Osteoblast (primary cell): ENCODE measurements around the gene SUGCT. TPM values are rescaled to one million over a fixed set of nuclear protein-coding genes. Genes with fewer than 3 reads are reported as not detected.

Experiments
- DNase-seq: peaks from one replicate; pipeline ENCODE4 v3.0.0; 2011; ENCODE audit warnings: low spot score, mixed read lengths; ENCODE audit not compliant: insufficient read length; ENCODE audit errors: missing footprints
- H2AFZ ChIP-seq: 2 replicates; pipeline ENCODE4 v1.6.0; 2011; ENCODE audit warnings: mild to moderate bottlenecking, low read length
- H3K27ac ChIP-seq: 2 replicates; pipeline ENCODE4 v1.5.1; 2011; ENCODE audit warnings: mild to moderate bottlenecking, low read depth, low read length, moderate library complexity
- H3K27me3 ChIP-seq: 2 replicates; pipeline ENCODE4 v1.6.0; 2012; ENCODE audit warnings: mild to moderate bottlenecking, control low read depth, inconsistent platforms, low read length, moderate library complexity; ENCODE audit not compliant: insufficient read depth
- H3K36me3 ChIP-seq: 2 replicates; pipeline ENCODE4 v1.5.1; 2011; ENCODE audit warnings: mild to moderate bottlenecking, low read length, control low read depth, moderate library complexity; ENCODE audit not compliant: insufficient read depth
- H3K4me1 ChIP-seq: 2 replicates; pipeline ENCODE4 v1.5.1; 2011; ENCODE audit warnings: mild to moderate bottlenecking, low read length, control low read depth, moderate library complexity; ENCODE audit not compliant: insufficient read depth
- H3K4me2 ChIP-seq: 2 replicates; pipeline ENCODE4 v1.6.0; 2011; ENCODE audit warnings: mild to moderate bottlenecking, low read length; ENCODE audit not compliant: insufficient read depth
- H3K4me3 ChIP-seq: fragments of 200-600 bp; sonication (generic); 3 replicates; pipeline ENCODE4 v1.5.1; 2012; ENCODE audit warnings: mild to moderate bottlenecking, low read length, inconsistent platforms; ENCODE audit not compliant: insufficient read depth
- H3K79me2 ChIP-seq: 2 replicates; pipeline ENCODE4 v1.6.0; 2012; ENCODE audit warnings: mild to moderate bottlenecking, low read length, control low read depth, inconsistent platforms; ENCODE audit not compliant: insufficient read depth
- H3K9me3 ChIP-seq: 2 replicates; pipeline ENCODE4 v1.5.1; 2011; ENCODE audit warnings: low read depth, low read length, control low read depth
- H4K20me1 ChIP-seq: 2 replicates; pipeline ENCODE4 v1.6.0; 2012; ENCODE audit warnings: mild to moderate bottlenecking, low read length, control low read depth; ENCODE audit not compliant: insufficient read depth
- total RNA-seq: library from RNA; depleted of rRNA; stranded (reverse); fragments of >200 nt; gene quantifications from 2 replicates; pipeline ENCODE4 v1.2.3, GENCODE V29; 2012
- TF ChIP-seq, protein P1 (sequence below): IDR thresholded peaks from 2 replicates; pipeline ENCODE4 v1.5.1; 2011; ENCODE audit warnings: mild to moderate bottlenecking, low read depth, low read length, moderate library complexity; ENCODE audit errors: extremely low read depth

SUGCT gene
- total RNA-seq, 1 donor, result 21.7 TPM

DNA sequence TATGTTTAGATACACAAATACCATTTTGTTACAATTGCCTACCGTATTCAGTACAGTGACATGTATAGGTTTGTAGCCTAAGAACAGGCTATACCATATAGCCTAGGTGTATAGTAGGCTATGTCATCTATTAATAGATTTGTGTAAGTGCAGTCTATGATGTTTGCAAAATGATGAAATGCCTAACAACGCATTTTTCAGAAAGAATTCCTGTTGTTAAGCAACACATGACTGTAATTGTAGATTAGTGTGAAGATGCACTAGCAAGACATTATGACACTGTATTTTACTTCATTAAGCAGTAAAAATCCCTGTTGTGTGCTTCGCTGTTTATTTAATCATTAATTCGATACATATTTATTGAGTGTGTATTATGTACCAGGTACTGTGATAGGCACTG is 446.0 kb downstream of the SUGCT start:
- TF ChIP-seq, protein P1, sequence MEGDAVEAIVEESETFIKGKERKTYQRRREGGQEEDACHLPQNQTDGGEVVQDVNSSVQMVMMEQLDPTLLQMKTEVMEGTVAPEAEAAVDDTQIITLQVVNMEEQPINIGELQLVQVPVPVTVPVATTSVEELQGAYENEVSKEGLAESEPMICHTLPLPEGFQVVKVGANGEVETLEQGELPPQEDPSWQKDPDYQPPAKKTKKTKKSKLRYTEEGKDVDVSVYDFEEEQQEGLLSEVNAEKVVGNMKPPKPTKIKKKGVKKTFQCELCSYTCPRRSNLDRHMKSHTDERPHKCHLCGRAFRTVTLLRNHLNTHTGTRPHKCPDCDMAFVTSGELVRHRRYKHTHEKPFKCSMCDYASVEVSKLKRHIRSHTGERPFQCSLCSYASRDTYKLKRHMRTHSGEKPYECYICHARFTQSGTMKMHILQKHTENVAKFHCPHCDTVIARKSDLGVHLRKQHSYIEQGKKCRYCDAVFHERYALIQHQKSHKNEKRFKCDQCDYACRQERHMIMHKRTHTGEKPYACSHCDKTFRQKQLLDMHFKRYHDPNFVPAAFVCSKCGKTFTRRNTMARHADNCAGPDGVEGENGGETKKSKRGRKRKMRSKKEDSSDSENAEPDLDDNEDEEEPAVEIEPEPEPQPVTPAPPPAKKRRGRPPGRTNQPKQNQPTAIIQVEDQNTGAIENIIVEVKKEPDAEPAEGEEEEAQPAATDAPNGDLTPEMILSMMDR, result no peak
- Histone ChIP-seq H3K9me3 (no peaks in the 10 kb centered on the region), H3K4me1 (peaks cover 15% of the 10 kb centered on the region), H3K36me3 (no peaks in the 10 kb centered on the region), H3K27ac (no peak overlapping the region), H3K79me2 (no peaks in the 10 kb centered on the region), H2AFZ (no peak overlapping the region), H3K4me3 (no peak overlapping the region), H3K4me2 (no peak overlapping the region), H3K27me3 (no peaks in the 10 kb centered on the region), H4K20me1 (no peaks in the 10 kb centered on the region)
- no peak for DNase-seq

DNA sequence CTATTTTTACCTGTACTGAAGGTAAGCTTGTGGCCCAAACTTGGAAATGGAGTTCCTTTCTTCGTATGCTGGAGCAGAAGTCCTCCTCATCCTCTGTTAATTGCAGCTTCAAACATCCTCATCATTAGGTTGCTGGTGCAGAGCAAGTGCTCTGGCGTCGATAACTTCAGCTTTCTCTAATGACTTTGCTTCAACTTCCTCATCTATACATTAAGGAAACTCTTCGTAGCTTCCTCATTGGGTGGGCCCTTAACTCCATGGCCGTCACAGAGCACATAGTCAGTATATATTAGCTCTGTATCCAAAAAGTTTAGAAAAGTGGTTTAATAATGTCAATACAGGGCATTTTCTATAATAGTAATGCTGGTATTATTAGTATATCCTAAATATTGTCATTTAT is 447.7 kb downstream of the SUGCT start:
- Histone ChIP-seq H3K27ac (no peak overlapping the region), H3K27me3 (no peaks in the 10 kb centered on the region), H3K4me3 (no peak overlapping the region), H2AFZ (no peak overlapping the region), H3K79me2 (no peaks in the 10 kb centered on the region), H3K4me2 (no peak overlapping the region), H3K4me1 (peaks cover 21% of the 10 kb centered on the region), H3K36me3 (no peaks in the 10 kb centered on the region), H3K9me3 (no peaks in the 10 kb centered on the region), H4K20me1 (no peaks in the 10 kb centered on the region)
- TF ChIP-seq, protein P1, result no peak
- peak; percentile 39 for DNase-seq

- no peak for DNase-seq
- Histone ChIP-seq H3K9me3 (no peaks in the 10 kb centered on the region), H3K4me3 (no peak overlapping the region), H3K4me1 (peaks cover 21% of the 10 kb centered on the region), H4K20me1 (no peaks in the 10 kb centered on the region), H3K79me2 (no peaks in the 10 kb centered on the region), H3K4me2 (no peak overlapping the region), H2AFZ (no peak overlapping the region), H3K27ac (no peak overlapping the region), H3K27me3 (no peaks in the 10 kb centered on the region), H3K36me3 (no peaks in the 10 kb centered on the region)
- TF ChIP-seq, protein P1, result no peak
Measured at GRCh38 chr7:40583667-40584444, 449.1 kb downstream of the SUGCT start.

DNA sequence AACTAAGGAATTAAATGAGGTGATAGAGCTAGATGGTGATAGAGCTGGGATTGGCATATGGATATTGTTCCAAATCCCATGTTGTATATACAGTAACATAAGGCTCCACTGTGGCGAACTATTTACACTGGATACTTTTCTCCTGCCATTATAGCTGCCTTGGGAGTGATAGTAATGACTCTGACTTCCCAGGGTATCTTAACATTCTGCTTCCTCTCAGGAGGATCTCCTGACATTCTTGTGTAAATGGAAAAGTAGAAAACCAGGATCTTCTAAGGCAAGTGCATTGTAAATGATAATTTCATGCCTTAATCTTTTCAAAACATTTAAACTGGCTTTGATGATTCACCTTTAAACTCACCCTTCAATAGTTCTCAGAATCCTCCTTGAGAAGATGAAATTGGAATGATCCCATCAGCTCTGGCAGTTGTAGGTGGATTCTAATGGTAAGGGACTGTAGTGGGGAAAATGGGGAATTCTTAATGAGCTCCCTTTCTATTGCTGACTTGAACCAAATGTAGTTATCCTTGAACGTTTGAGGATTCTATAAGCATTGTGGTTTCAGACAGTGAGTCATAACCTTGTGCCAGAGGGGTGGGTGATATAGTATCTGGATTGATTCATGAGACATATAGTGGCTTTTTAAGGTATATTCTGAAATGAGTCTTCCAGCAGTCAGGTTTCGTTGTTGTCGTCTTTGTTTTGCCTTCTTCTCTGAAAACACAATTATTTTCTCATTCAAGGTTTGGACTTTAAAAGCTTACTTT is 450.0 kb downstream of the SUGCT start:
- Histone ChIP-seq H3K4me3 (no peak overlapping the region), H3K9me3 (no peaks in the 10 kb centered on the region), H4K20me1 (no peaks in the 10 kb centered on the region), H3K4me2 (no peak overlapping the region), H3K36me3 (no peaks in the 10 kb centered on the region), H3K27me3 (no peaks in the 10 kb centered on the region), H3K4me1 (peaks cover 14% of the 10 kb centered on the region), H2AFZ (no peak overlapping the region), H3K27ac (no peak overlapping the region), H3K79me2 (no peaks in the 10 kb centered on the region)
- peak; percentile 3 for DNase-seq
- TF ChIP-seq, protein P1, result no peak
